GM10266 (cell line): ENCODE measurements around the gene ALOX12.

Experiments
- DNase-seq: peaks from one replicate; pipeline ENCODE4 v3.0.0; 2012; ENCODE audit errors: extremely low spot score
- TF ChIP-seq, protein P1 (sequence below): IDR thresholded peaks from 2 replicates; pipeline ENCODE4 v1.5.1; 2012; ENCODE audit warnings: mild to moderate bottlenecking, low read depth; ENCODE audit not compliant: control insufficient read depth, insufficient read depth; ENCODE audit errors: missing control alignments

ALOX12 gene

DNA sequence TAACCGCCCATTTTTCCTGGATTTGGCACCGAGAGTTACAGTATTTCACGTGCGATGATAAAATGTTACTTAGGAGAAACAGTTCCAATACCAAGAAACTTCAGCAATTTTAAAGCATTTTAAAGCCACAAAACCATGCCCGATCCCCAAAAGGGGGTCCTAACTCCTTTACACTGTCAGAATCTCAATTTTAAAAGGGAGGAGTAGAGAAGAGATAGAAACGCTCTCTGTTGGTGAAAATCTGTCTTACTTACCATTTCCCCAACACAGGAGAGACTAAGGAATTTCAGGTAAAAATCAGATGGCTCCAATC is 16.0 kb downstream of the ALOX12 start:
- TF ChIP-seq, protein P1, sequence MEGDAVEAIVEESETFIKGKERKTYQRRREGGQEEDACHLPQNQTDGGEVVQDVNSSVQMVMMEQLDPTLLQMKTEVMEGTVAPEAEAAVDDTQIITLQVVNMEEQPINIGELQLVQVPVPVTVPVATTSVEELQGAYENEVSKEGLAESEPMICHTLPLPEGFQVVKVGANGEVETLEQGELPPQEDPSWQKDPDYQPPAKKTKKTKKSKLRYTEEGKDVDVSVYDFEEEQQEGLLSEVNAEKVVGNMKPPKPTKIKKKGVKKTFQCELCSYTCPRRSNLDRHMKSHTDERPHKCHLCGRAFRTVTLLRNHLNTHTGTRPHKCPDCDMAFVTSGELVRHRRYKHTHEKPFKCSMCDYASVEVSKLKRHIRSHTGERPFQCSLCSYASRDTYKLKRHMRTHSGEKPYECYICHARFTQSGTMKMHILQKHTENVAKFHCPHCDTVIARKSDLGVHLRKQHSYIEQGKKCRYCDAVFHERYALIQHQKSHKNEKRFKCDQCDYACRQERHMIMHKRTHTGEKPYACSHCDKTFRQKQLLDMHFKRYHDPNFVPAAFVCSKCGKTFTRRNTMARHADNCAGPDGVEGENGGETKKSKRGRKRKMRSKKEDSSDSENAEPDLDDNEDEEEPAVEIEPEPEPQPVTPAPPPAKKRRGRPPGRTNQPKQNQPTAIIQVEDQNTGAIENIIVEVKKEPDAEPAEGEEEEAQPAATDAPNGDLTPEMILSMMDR, result no peak
- DNase-seq, result no peak

DNA sequence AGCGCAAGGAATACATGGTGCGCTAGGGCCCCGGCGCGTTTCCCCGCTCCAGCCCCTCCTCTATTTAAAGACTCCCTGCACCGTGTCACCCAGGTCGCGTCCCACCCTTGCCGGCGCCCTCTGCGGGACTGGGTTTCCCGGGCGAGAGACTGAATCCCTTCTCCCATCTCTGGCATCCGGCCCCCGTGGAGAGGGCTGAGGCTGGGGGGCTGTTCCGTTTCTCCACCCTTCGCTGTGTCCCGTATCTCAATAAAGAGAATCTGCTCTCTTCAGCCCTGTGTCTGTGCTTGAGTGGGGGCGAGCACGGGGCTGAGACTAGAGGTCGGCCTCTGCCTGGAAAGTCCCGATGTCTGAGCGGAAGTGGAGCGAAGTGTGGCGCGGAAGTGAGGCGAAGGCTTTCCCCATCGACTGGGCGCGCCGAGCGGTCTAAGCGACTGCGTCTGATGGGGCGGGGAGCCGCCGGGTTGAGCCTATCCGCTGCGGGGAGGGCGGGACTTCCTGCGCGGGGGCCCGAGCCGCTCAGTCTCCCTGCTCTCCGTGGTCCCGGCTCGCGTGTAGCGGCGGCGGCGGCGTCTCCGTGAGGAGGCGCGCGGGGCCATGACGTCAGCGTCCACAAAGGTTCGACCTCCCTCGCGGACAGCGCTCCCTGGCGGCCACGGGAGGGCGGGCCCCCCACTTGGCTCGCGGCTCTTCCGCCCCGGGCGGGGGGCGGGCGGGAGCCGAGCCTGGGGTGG is 18.6 kb downstream of the ALOX12 start:
- DNase-seq, result peak; percentile 95
- TF ChIP-seq, protein P1, result peak; percentile 90

DNA sequence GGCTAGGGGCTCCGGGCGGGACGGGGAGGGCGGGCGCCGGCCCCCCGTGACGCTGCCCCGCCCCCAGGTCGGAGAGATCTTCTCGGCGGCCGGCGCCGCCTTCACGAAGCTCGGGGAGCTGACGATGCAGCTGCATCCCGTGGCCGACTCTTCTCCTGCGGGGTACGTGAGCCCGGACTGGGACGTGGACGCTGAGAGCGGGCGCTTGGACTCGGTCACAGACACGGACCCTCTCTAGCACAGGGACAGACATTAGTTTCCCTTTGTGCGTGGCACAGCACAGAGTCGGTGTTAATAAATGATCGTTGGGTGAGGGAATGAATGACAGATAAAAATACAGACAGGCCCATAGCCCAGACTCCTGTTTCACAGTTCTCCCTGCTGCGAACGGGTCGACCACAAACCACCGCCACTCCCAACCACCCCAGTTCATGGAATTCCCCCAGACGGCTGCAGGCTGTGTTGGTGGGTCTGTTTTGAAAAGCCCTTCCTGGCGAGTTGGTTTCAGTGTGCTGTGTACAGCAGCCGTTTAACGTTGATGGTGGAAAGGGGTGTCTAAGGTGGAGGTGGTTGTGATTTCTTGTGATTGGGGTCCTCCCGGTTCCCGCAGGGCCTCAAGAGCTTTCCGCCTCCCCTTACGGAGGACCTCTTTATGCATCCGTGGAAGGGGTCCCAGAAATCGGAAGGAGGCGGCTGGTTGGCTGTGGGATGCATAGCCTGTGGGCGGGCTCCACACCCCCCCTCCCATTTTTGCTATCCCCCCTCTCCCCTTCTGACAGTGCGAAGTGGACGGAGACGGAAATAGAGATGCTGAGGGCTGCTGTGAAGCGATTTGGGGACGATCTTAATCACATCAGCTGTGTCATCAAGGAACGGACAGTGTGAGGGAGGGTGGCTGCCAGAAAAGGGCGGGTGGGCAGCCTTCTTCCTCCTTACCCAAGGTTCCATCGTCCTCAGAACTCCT is 19.4 kb downstream of the ALOX12 start:
- TF ChIP-seq, protein P1, result no peak
- peak; percentile 75 for DNase-seq

DNA sequence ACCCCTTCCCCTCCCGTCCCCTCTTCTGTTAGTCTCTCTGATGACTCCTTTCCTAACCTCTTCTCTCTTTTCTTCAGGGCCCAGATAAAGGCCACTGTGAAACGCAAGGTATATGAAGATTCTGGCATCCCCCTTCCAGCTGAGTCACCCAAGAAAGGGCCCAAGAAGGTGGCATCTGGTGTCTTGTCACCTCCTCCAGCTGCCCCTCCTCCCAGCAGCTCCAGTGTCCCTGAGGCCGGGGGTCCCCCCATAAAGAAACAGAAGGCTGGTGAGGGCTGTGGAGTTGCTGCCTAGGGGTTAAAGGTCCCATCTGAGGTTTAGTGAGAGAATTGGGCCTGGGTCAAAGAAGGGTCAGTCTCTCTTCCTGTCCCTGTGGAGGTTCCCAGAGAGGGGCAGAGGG is 20.6 kb downstream of the ALOX12 start:
- TF ChIP-seq, protein P1, result no peak
- DNase-seq, result no peak

DNA sequence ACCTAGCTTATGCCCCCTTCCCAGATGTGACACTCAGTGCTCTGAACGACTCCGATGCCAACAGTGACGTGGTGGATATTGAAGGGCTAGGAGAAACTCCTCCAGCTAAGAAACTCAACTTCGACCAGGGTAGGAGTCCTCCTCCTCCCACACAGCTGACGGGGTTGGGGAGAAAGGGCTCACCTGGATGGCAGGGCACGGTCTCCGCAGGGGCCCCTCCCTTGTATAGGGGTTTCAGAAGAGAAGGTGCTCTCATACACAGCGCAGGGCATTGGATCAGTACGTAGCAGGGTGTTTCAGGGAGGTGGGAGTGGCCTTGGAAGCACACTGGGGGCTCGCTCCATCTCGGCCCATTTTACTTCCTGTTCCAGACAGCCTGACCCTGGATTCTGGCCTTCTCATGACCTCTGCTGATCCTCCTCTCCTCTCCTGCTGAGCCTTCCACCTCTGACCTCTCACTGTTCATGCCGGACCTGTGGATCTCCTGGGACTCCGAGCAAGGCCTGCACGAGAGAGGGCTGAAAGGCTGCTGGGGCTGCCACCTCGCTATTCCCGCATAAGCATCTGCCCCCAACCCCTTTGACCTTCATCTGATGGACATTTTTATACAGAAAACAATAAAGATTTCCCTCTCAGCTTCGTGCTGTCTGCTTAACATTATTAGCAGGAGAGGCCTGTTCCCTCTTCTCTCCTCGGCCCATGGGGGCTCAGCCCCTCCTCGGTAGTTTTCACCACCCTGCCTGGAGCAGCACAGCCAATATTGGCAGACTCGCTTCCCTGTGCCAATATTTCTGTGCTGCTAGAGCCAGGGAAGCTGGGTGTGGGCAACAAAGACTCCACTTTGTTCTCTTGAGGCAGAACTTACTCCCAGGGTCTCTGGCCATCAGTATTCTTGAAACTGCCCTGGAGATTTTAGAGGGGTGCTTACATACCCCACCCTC is 21.3 kb downstream of the ALOX12 start:
- no peak for DNase-seq
- TF ChIP-seq, protein P1, result no peak

DNA sequence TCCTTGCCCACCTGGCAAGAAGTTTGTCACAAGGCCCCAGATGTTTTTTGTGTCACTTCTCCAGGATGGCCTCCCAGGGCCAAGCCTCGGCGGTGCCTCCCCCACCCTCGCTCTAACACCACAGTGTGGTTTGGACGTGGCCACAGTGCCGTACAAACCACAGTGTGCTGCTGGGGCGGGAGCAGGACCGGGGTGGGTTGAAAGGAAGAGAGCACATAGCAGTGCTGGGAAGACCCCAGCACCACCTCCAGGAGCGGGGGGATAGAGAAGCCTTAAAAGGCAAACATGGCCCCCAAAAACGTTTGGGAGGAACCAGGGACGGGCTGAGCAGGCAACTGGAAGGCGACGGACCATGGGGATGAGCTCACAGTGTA is 22.0 kb downstream of the ALOX12 start:
- no peak for DNase-seq
- TF ChIP-seq, protein P1, result no peak
